H1 (cell line): Measurements from ENCODE around the gene NUP42. TPM values are rescaled to one million over a fixed set of nuclear protein-coding genes. Genes with fewer than 3 reads are reported as not detected.

ENCODE experiments used
- CTCF ChIA-PET: fragments of 300-600 bp; sonication (Branson Sonifier 250); formaldehyde crosslinking; loops from one replicate; lab custom pipeline; 2021; ENCODE audit not compliant: partially characterized antibody; lab: Charles Lee
- POLR2A ChIA-PET: fragments of 300-600 bp; sonication (Branson Sonifier 250); formaldehyde crosslinking; loops from one replicate; lab custom pipeline; 2021; ENCODE audit warnings: inconsistent platforms; ENCODE audit not compliant: partially characterized antibody; lab: Charles Lee
- DNase-seq, 2 experiments: peaks; one replicate each; pipeline versions ENCODE4 v3.0.0 to v3.0.0-alpha.2; 2010 to 2022; ENCODE audit warnings: low spot score in 2 of 2, low read depth in 1 of 2, mixed read lengths in 1 of 2
- FAIRE-seq: peaks from 2 replicates; lab custom pipeline; 2011; peaks lifted over from hg19 to GRCh38; lab: Jason Lieb, UNC
- H2AFZ ChIP-seq: 2 replicates; pipeline ENCODE4 v1.8.1; 2012; ENCODE audit warnings: low read length, inconsistent platforms
- H2AK5ac ChIP-seq: 2 replicates; pipeline ENCODE4 v1.6.1; 2013; ENCODE audit warnings: low read depth, low read length
- H2BK120ac ChIP-seq: replicated peaks from 2 replicates; pipeline ENCODE3; 2013; ENCODE audit warnings: low read depth, low read length, inconsistent platforms
- H2BK12ac ChIP-seq: 2 replicates; pipeline ENCODE4 v1.6.1; 2013; ENCODE audit warnings: low read depth, low read length
- H2BK15ac ChIP-seq: 2 replicates; pipeline ENCODE4 v1.6.1; 2013; ENCODE audit warnings: low read length
- H2BK20ac ChIP-seq: 2 replicates; pipeline ENCODE4 v1.6.1; 2013; ENCODE audit warnings: low read length
- H2BK5ac ChIP-seq: 2 replicates; pipeline ENCODE4 v1.6.1; 2013; ENCODE audit warnings: low read depth, low read length
- H3K14ac ChIP-seq: 2 replicates; pipeline ENCODE4 v1.6.1; 2013; ENCODE audit warnings: inconsistent platforms; ENCODE audit not compliant: insufficient read length
- H3K18ac ChIP-seq: 2 replicates; pipeline ENCODE4 v1.6.1; 2013; ENCODE audit warnings: low read length; ENCODE audit errors: extremely low read depth
- H3K23ac ChIP-seq: 2 replicates; pipeline ENCODE4 v1.6.1; 2013; ENCODE audit warnings: inconsistent platforms; ENCODE audit not compliant: insufficient read length
- H3K23me2 ChIP-seq: 2 replicates; pipeline ENCODE4 v1.6.1; 2013; ENCODE audit warnings: low read depth, low read length
- H3K27ac ChIP-seq: 2 replicates; pipeline ENCODE4 v1.6.1; 2011; ENCODE audit warnings: low read depth, low read length, inconsistent platforms
- H3K27me3 ChIP-seq, 4 experiments: replicated peaks in 1 of 4; 1 replicate in 1 of 4; 2 replicates in 3 of 4; pipeline versions ENCODE4 v1.6.1 to v1.8.1; 2011 to 2013; ENCODE audit warnings: low read length in 3 of 4, mild to moderate bottlenecking in 3 of 4, inconsistent platforms in 2 of 4, mixed read lengths in 2 of 4, moderate library complexity in 1 of 4; ENCODE audit not compliant: control insufficient read depth in 3 of 4, insufficient read depth in 3 of 4; ENCODE audit errors: extremely low read depth in 1 of 4
- H3K36me3 ChIP-seq, 4 experiments: 2 replicates each; pipeline versions ENCODE4 v1.6.1 to v1.8.1; 2011 to 2013; ENCODE audit warnings: mild to moderate bottlenecking in 4 of 4, low read length in 3 of 4, moderate library complexity in 2 of 4, control low read depth in 1 of 4, inconsistent platforms in 1 of 4; ENCODE audit not compliant: insufficient read depth in 4 of 4, control insufficient read depth in 2 of 4
- H3K4ac ChIP-seq: replicated peaks from 2 replicates; pipeline ENCODE3; 2013; ENCODE audit warnings: low read length, low read depth, mixed read lengths, inconsistent platforms; ENCODE audit not compliant: insufficient read length
- H3K4me1 ChIP-seq, 4 experiments: replicated peaks in 1 of 4; 1 replicate in 1 of 4; 2 replicates in 3 of 4; pipeline versions ENCODE4 v1.6.1 to v1.8.1; 2011 to 2013; ENCODE audit warnings: low read length in 3 of 4, inconsistent platforms in 2 of 4, mixed read lengths in 1 of 4; ENCODE audit not compliant: insufficient read depth in 4 of 4, control insufficient read depth in 3 of 4
- H3K4me2 ChIP-seq, 2 experiments: 2 replicates each; pipeline versions ENCODE4 v1.6.1 to v1.8.1; 2011 to 2013; ENCODE audit warnings: low read depth in 2 of 2, low read length in 2 of 2, control low read depth in 1 of 2, inconsistent platforms in 1 of 2, mild to moderate bottlenecking in 1 of 2; ENCODE audit not compliant: insufficient read depth in 1 of 2
- H3K4me3 ChIP-seq, 4 experiments: fragments of 200-600, 300-600 bp in 1 of 4; sonication (generic), shearing (Covaris generic), sonication (Bioruptor Twin) in 1 of 4; 2 replicates each; pipeline versions ENCODE4 v1.5.1 to v1.8.1; 2011 to 2016; ENCODE audit warnings: low read length in 4 of 4, low read depth in 3 of 4, control low read depth in 2 of 4, inconsistent platforms in 2 of 4, mild to moderate bottlenecking in 2 of 4, mixed read lengths in 1 of 4, moderate library complexity in 1 of 4; ENCODE audit not compliant: insufficient read depth in 2 of 4; ENCODE audit errors: extremely low read depth in 1 of 4
- H3K56ac ChIP-seq: replicated peaks from 2 replicates; pipeline ENCODE3; 2013; ENCODE audit warnings: low read depth, mild to moderate bottlenecking, mixed read lengths, low read length, inconsistent platforms; ENCODE audit not compliant: insufficient read length
- H3K79me1 ChIP-seq: 2 replicates; pipeline ENCODE4 v1.6.1; 2013; ENCODE audit warnings: low read depth, low read length, control low read depth
- H3K79me2 ChIP-seq, 2 experiments: 2 replicates each; pipeline versions ENCODE4 v1.6.1 to v1.8.1; 2012 to 2013; ENCODE audit warnings: low read length in 2 of 2, mild to moderate bottlenecking in 2 of 2, inconsistent platforms in 1 of 2; ENCODE audit not compliant: insufficient read depth in 2 of 2, control insufficient read depth in 1 of 2
- H3K9ac ChIP-seq, 4 experiments: replicated peaks in 1 of 4; 1 replicate in 1 of 4; 2 replicates in 3 of 4; pipeline versions ENCODE4 v1.6.1 to v1.8.1; 2011 to 2013; ENCODE audit warnings: low read depth in 3 of 4, low read length in 3 of 4, control low read depth in 2 of 4, mild to moderate bottlenecking in 2 of 4, moderate library complexity in 2 of 4, inconsistent platforms in 1 of 4; ENCODE audit errors: extremely low read depth in 1 of 4
- H3K9me3 ChIP-seq, 2 experiments: 2 replicates each; pipeline versions ENCODE4 v1.6.1 to v1.8.1; 2012 to 2013; ENCODE audit warnings: mild to moderate bottlenecking in 2 of 2, moderate library complexity in 2 of 2, control low read depth in 1 of 2, inconsistent platforms in 1 of 2, low read depth in 1 of 2, low read length in 1 of 2, mixed read lengths in 1 of 2; ENCODE audit not compliant: insufficient read depth in 2 of 2
- H4K20me1 ChIP-seq, 2 experiments: replicated peaks in 1 of 2; 2 replicates each; pipeline versions ENCODE3 to v1.8.1; 2011 to 2013; ENCODE audit warnings: inconsistent platforms in 2 of 2, low read length in 2 of 2, mild to moderate bottlenecking in 1 of 2; ENCODE audit not compliant: insufficient read depth in 2 of 2, control insufficient read depth in 1 of 2
- H4K5ac ChIP-seq: 2 replicates; pipeline ENCODE4 v1.6.1; 2013; ENCODE audit warnings: low read length, low read depth, mixed read lengths, inconsistent platforms; ENCODE audit not compliant: insufficient read length
- H4K8ac ChIP-seq: 2 replicates; pipeline ENCODE4 v1.8.0; 2013; ENCODE audit warnings: mild to moderate bottlenecking, moderate library complexity, low read length, inconsistent platforms; ENCODE audit not compliant: insufficient read depth; ENCODE audit errors: extremely low read depth
- H4K91ac ChIP-seq: replicated peaks from 2 replicates; pipeline ENCODE3; 2013; ENCODE audit warnings: low read length, mixed read lengths, inconsistent platforms; ENCODE audit not compliant: insufficient read length
- CBX8 ChIP-seq: fragments of 300-800, 300-1000 bp; sonication (generic); IDR thresholded peaks from 2 replicates; pipeline ENCODE4 v1.7.1; 2016; ENCODE audit warnings: low read depth, low read length, borderline replicate concordance
- GTF2F1 ChIP-seq: IDR thresholded peaks from 2 replicates; pipeline ENCODE4 v1.6.1; 2012; ENCODE audit warnings: low read depth, low read length, improper control_type of control experiment, borderline replicate concordance
- HDAC2 ChIP-seq, 2 experiments: fragments of 300-600 bp in 1 of 2; sonication (generic) in 1 of 2; IDR thresholded peaks; 2 replicates each; pipeline ENCODE4 v1.6.1; 2011 to 2012; ENCODE audit warnings: low read depth in 2 of 2, low read length in 2 of 2, mild to moderate bottlenecking in 2 of 2, moderate library complexity in 2 of 2, borderline replicate concordance in 1 of 2, inconsistent platforms in 1 of 2
- PHF8 ChIP-seq: fragments of 200-600 bp; sonication (generic); conservative IDR thresholded peaks from 2 replicates; pipeline ENCODE4 v1.7.1; 2012; ENCODE audit warnings: low read depth, mild to moderate bottlenecking, inconsistent platforms, low read length, moderate library complexity
- POU5F1 ChIP-seq: IDR thresholded peaks from 2 replicates; pipeline ENCODE4 v1.6.1; 2011; ENCODE audit warnings: low read depth, mild to moderate bottlenecking, low read length, moderate library complexity
- RAD21 ChIP-seq, 2 experiments: IDR thresholded peaks in 1 of 2; conservative IDR thresholded peaks in 1 of 2; 2 replicates each; pipeline ENCODE4 v1.6.1; 2011; ENCODE audit warnings: low read depth in 2 of 2, low read length in 2 of 2, improper control_type of control experiment in 1 of 2, inconsistent platforms in 1 of 2, mild to moderate bottlenecking in 1 of 2, moderate library complexity in 1 of 2
- RBBP5 ChIP-seq: IDR thresholded peaks from 2 replicates; pipeline ENCODE4 v1.7.1; 2012; ENCODE audit warnings: low read depth, mild to moderate bottlenecking, inconsistent platforms, low read length, moderate library complexity, borderline replicate concordance
- RFX5 ChIP-seq: IDR thresholded peaks from 2 replicates; pipeline ENCODE4 v1.6.1; 2011; ENCODE audit warnings: low read depth, low read length, improper control_type of control experiment, borderline replicate concordance
- RNF2 ChIP-seq: fragments of 200-900, 300-1000 bp; sonication (generic); IDR thresholded peaks from 2 replicates; pipeline ENCODE4 v1.7.1; 2016; ENCODE audit warnings: borderline replicate concordance, low read depth, mild to moderate bottlenecking, antibody characterized with exemption, low read length; ENCODE audit not compliant: poor library complexity, severe bottlenecking; ENCODE audit errors: missing control alignments
- SP1 ChIP-seq: IDR thresholded peaks from 2 replicates; pipeline ENCODE4 v1.6.1; 2011; ENCODE audit warnings: low read depth, low read length
- TAF7 ChIP-seq: optimal IDR thresholded peaks from 2 replicates; pipeline ENCODE3; 2011; ENCODE audit warnings: low read depth, mild to moderate bottlenecking, inconsistent platforms, low read length, moderate library complexity, borderline replicate concordance
- TBP ChIP-seq: IDR thresholded peaks from 2 replicates; pipeline ENCODE4 v1.6.1; 2011; ENCODE audit warnings: low read depth, low read length, improper control_type of control experiment
- ZNF274 ChIP-seq: IDR thresholded peaks from 2 replicates; pipeline ENCODE4 v1.7.0; 2012; ENCODE audit warnings: low read length, borderline replicate concordance; ENCODE audit errors: extremely low read depth
- WGBS, 2 experiments: shearing (Covaris generic) in 1 of 2; methylation state at CpG; one replicate each; pipeline versions ENCODE4 v1.1.6 to v1.1.7; 2013 to 2015; ENCODE audit warnings: low lambda C conversion rate in 2 of 2, mixed read lengths in 2 of 2, inconsistent platforms in 1 of 2, low coverage in 1 of 2, missing lambda C conversion rate in 1 of 2; ENCODE audit not compliant: insufficient replicate concordance in 2 of 2, insufficient coverage in 1 of 2, insufficient read length in 1 of 2; ENCODE audit errors: extremely low coverage in 1 of 2, missing lambda C conversion rate in 1 of 2; 5-methylcytosine and 5-hydroxymethylcytosine counted together
- polyA plus RNA-seq, 7 experiments: library from polyadenylated mRNA; depleted of rRNA in 3 of 7; stranded (reverse) in 5 of 7; unstranded in 2 of 7; fragments of >200 nt in 5 of 7; fragments of 200-250 nt in 2 of 7; gene quantifications; 1 replicate in 5 of 7; 2 replicates in 1 of 7; 4 replicates in 1 of 7; pipeline versions ENCODE4 v1.2.1 to v1.2.3, GENCODE V29; 2011 to 2013; ENCODE audit warnings: missing spikeins in 2 of 7, mixed read lengths in 2 of 7
- total RNA-seq: library from RNA; stranded (reverse); fragmentation: NEBNext Ultra II Directional; extraction: Animal tissue kit (Norgen Biotek cat#: 25700); gene quantifications from 2 replicates; pipeline ENCODE4 v1.2.1, GENCODE V29; 2021

Gene NUP42
- total and polyA plus RNA-seq, 2 of the 8 experiments (the other 6 are each of a cell fraction or from before 2014, with no cell fraction given): 31.8 to 41.2 TPM

- no peak overlapping the region for H3K4ac ChIP-seq
- H2BK120ac ChIP-seq: no peak overlapping the region
- H3K56ac ChIP-seq: no peak overlapping the region
- H3K4me3 ChIP-seq: no peak overlapping the region
- H2AFZ ChIP-seq: no peak overlapping the region
- H3K9ac ChIP-seq: no peak overlapping the region
- peaks cover 0 to 3% (median under 1%) of the 10 kb centered on the region in 4 experiments; a peak in 2 of 7 replicates for H3K4me1 ChIP-seq
- no peak overlapping the region for H2BK15ac ChIP-seq
- 94% methylated on average over 1 of the region's 1 CpG; no CpG with 5 or more reads in 1 of the 2 experiments for WGBS, 2 experiments
- no peaks in the 10 kb centered on the region for H3K27me3 ChIP-seq
- H4K91ac ChIP-seq: no peak overlapping the region
- H3K4me2 ChIP-seq: no peak overlapping the region
- CTCF ChIA-PET: no interaction called here
- no peaks in the 10 kb centered on the region for H4K20me1 ChIP-seq
- H3K9me3 ChIP-seq: peaks cover 0 to under 1% of the 10 kb centered on the region in 2 experiments; a peak in 1 of 4 replicates
- H4K5ac ChIP-seq: no peak overlapping the region
- POLR2A ChIA-PET: interaction anchor here (1.3 kb wide), 1 partner anchor 87 kb away, joined by 3 read pairs; no protein-coding TSS in a partner anchor
- no peak for FAIRE-seq
- peaks cover 0 to 36% of the 10 kb centered on the region in 2 experiments; a peak in 2 of 4 replicates for H3K79me2 ChIP-seq
- H2BK20ac ChIP-seq: no peak overlapping the region
- DNase-seq: no peak
- H4K8ac ChIP-seq: no peak overlapping the region
- H3K79me1 ChIP-seq: peaks cover 7% of the 10 kb centered on the region; the same call in 1 of the 2 replicates
- no peak overlapping the region for H2AK5ac ChIP-seq
- no peak overlapping the region for H3K27ac ChIP-seq
- H3K23ac ChIP-seq: no peak overlapping the region
- peaks cover 5% of the 10 kb centered on the region; the same call in 1 of the 2 replicates for H3K23me2 ChIP-seq
- H2BK12ac ChIP-seq: no peak overlapping the region
- peaks cover 4 to 52% (median 25%) of the 10 kb centered on the region in 4 experiments; a peak in 7 of 8 replicates for H3K36me3 ChIP-seq
- no peak overlapping the region for H3K14ac ChIP-seq
- no peak overlapping the region for H2BK5ac ChIP-seq
- H3K18ac ChIP-seq: no peak overlapping the region
- TF ChIP-seq RNF2 (no peak), CBX8 (no peak), POU5F1 (no peak), RFX5 (no peak), TAF7 (no peak), SP1 (no peak), RBBP5 (no peak), RAD21 (IDR thresholded peaks at IDR 0.05 in 1 of 2, conservative IDR thresholded peaks at IDR 0.05 in 1 of 2; ENCODE audit: low read depth in 2 of 2, low read length in 2 of 2) (no peak), ZNF274 (no peak), HDAC2 (IDR thresholded peaks at IDR 0.05; ENCODE audit: borderline replicate concordance in 1 of 2, low read depth in 2 of 2, low read length in 2 of 2) (no peak), GTF2F1 (no peak), PHF8 (no peak), TBP (no peak)
Measured at GRCh38 chr7:23185980-23186379, 4.1 kb downstream of the NUP42 start.
